Liver (tissue), 9 donors: ENCODE results near the gene AP4S1. TPM values are rescaled to one million over a fixed set of nuclear protein-coding genes. Genes with fewer than 3 reads are reported as not detected.

Experiments
- DNase-seq: peaks from one replicate; pipeline ENCODE4 v3.0.0-alpha.2; 2017; ENCODE audit warnings: low spot score
- H3K27ac ChIP-seq, 2 donors: one replicate each; pipeline ENCODE4 v1.7.0; 2013; ENCODE audit warnings: inconsistent platforms in 2 of 2, low read length in 2 of 2, control low read depth in 1 of 2, low read depth in 1 of 2, mild to moderate bottlenecking in 1 of 2
- H3K27me3 ChIP-seq, 4 donors: one replicate each; pipeline versions ENCODE4 v1.6.1 to v1.7.0; 2013; ENCODE audit warnings: low read length in 3 of 4, inconsistent platforms in 1 of 4, mild to moderate bottlenecking in 1 of 4, moderate library complexity in 1 of 4; ENCODE audit not compliant: control insufficient read depth in 4 of 4, insufficient read depth in 4 of 4
- H3K36me3 ChIP-seq, 4 donors: one replicate each; pipeline versions ENCODE4 v1.6.1 to v1.7.0; 2013; ENCODE audit warnings: low read length in 3 of 4, mild to moderate bottlenecking in 3 of 4, low read depth in 1 of 4, moderate library complexity in 1 of 4; ENCODE audit not compliant: control insufficient read depth in 4 of 4, insufficient read depth in 3 of 4
- H3K4me1 ChIP-seq, 4 donors: one replicate each; pipeline versions ENCODE4 v1.6.1 to v1.7.0; 2013; ENCODE audit warnings: low read length in 3 of 4, mild to moderate bottlenecking in 3 of 4, moderate library complexity in 1 of 4; ENCODE audit not compliant: control insufficient read depth in 4 of 4, insufficient read depth in 4 of 4
- H3K4me3 ChIP-seq, 3 donors: one replicate each; pipeline versions ENCODE4 v1.6.1 to v1.7.0; 2013; ENCODE audit warnings: low read length in 3 of 3, control low read depth in 1 of 3, low read depth in 1 of 3, mild to moderate bottlenecking in 1 of 3
- H3K9ac ChIP-seq, 2 donors: one replicate each; pipeline ENCODE4 v1.7.0; 2013; ENCODE audit warnings: low read length in 2 of 2, mild to moderate bottlenecking in 2 of 2, moderate library complexity in 2 of 2, control low read depth in 1 of 2, low read depth in 1 of 2
- H3K9me3 ChIP-seq, 4 donors: one replicate each; pipeline versions ENCODE4 v1.6.1 to v1.7.0; 2013; ENCODE audit warnings: low read length in 3 of 4; ENCODE audit not compliant: control insufficient read depth in 4 of 4
- ATF3 ChIP-seq: IDR thresholded peaks from 2 replicates; pipeline ENCODE4 v1.6.1; 2016; ENCODE audit warnings: antibody characterized with exemption
- CTCF ChIP-seq: fragments of 150-350 bp; IDR thresholded peaks from 2 replicates; pipeline ENCODE4 v1.5.1; 2017; ENCODE audit warnings: improper control_type of control experiment, low read depth, low read length; ENCODE audit not compliant: missing input control
- EGR1 ChIP-seq, 2 donors: IDR thresholded peaks; 2 replicates each; pipeline ENCODE4 v1.6.1; 2016 to 2018; ENCODE audit warnings: antibody characterized with exemption in 2 of 2, low read depth in 2 of 2
- FOXA1 ChIP-seq: IDR thresholded peaks from 2 replicates; pipeline ENCODE4 v1.6.1; 2016; ENCODE audit warnings: antibody characterized with exemption
- FOXA2 ChIP-seq: IDR thresholded peaks from 2 replicates; pipeline ENCODE4 v1.6.1; 2016; ENCODE audit warnings: antibody characterized with exemption
- GABPA ChIP-seq, 2 donors: IDR thresholded peaks in 1 of 2; conservative IDR thresholded peaks in 1 of 2; 2 replicates each; pipeline ENCODE4 v1.6.1; 2016; ENCODE audit warnings: antibody characterized with exemption in 2 of 2, mild to moderate bottlenecking in 1 of 2, moderate library complexity in 1 of 2
- HNF4A ChIP-seq, 2 donors: conservative IDR thresholded peaks; 2 replicates each; pipeline ENCODE4 v1.6.1; 2016; ENCODE audit warnings: antibody characterized with exemption in 2 of 2, mild to moderate bottlenecking in 2 of 2
- HNF4G ChIP-seq: IDR thresholded peaks from 2 replicates; pipeline ENCODE4 v1.6.1; 2016; ENCODE audit warnings: antibody characterized with exemption
- JUND ChIP-seq, 2 donors: IDR thresholded peaks; 2 replicates each; pipeline ENCODE4 v1.6.1; 2016; ENCODE audit warnings: antibody characterized with exemption in 2 of 2
- NR2F2 ChIP-seq: IDR thresholded peaks from 2 replicates; pipeline ENCODE4 v1.6.1; 2016; ENCODE audit warnings: antibody characterized with exemption
- RAD21 ChIP-seq, 2 donors: IDR thresholded peaks; 2 replicates each; pipeline ENCODE4 v1.6.1; 2016; ENCODE audit warnings: antibody characterized with exemption in 2 of 2, mild to moderate bottlenecking in 2 of 2
- REST ChIP-seq: IDR thresholded peaks from 2 replicates; pipeline ENCODE4 v1.6.1; 2016; ENCODE audit warnings: antibody characterized with exemption, mild to moderate bottlenecking
- RXRA ChIP-seq, 2 donors: IDR thresholded peaks; 2 replicates each; pipeline ENCODE4 v1.6.1; 2017 to 2018; ENCODE audit warnings: antibody characterized with exemption in 2 of 2, mild to moderate bottlenecking in 1 of 2
- SP1 ChIP-seq: IDR thresholded peaks from 2 replicates; pipeline ENCODE4 v1.6.1; 2018; ENCODE audit warnings: antibody characterized with exemption, mild to moderate bottlenecking
- YY1 ChIP-seq: IDR thresholded peaks from 2 replicates; pipeline ENCODE4 v1.6.1; 2016; ENCODE audit warnings: antibody characterized with exemption, mild to moderate bottlenecking
- WGBS: extraction: QIAGEN DNeasy Blood & Tissue Kit; methylation state at CpG from one replicate; pipeline ENCODE4 v1.1.7; 2013; 5-methylcytosine and 5-hydroxymethylcytosine counted together
- polyA plus RNA-seq, 2 donors: library from polyadenylated mRNA; stranded (reverse) in 1 of 2; unstranded in 1 of 2; fragments of 200-250 nt in 1 of 2; fragments of >200 nt in 1 of 2; fragmentation: Nextera tagmentation in 1 of 2; extraction: Ambion mirVana in 1 of 2; gene quantifications; one replicate each; pipeline versions ENCODE4 v1.2.1 to v1.2.3, GENCODE V29; 2013 to 2015
- total RNA-seq, 2 donors: library from RNA; depleted of rRNA; stranded (reverse); fragments of >200 nt; gene quantifications; one replicate each; pipeline ENCODE4 v1.2.3, GENCODE V29; 2014
- TF ChIP-seq, protein P1 (sequence below): IDR thresholded peaks from 2 replicates; pipeline ENCODE4 v1.6.1; 2016; ENCODE audit warnings: antibody characterized with exemption
- TF ChIP-seq, protein P2 (sequence below): IDR thresholded peaks from 2 replicates; pipeline ENCODE4 v1.6.1; 2016; ENCODE audit warnings: antibody characterized with exemption
- donor health status: healthy.
- donor health status: healthy.
- donor health status: healthy.
- donor health status: healthy.
- donor health status: healthy.

The AP4S1 gene
- total and polyA plus RNA-seq, 4 donors = 1.3 to 4.3 (median 1.7) TPM

DNA sequence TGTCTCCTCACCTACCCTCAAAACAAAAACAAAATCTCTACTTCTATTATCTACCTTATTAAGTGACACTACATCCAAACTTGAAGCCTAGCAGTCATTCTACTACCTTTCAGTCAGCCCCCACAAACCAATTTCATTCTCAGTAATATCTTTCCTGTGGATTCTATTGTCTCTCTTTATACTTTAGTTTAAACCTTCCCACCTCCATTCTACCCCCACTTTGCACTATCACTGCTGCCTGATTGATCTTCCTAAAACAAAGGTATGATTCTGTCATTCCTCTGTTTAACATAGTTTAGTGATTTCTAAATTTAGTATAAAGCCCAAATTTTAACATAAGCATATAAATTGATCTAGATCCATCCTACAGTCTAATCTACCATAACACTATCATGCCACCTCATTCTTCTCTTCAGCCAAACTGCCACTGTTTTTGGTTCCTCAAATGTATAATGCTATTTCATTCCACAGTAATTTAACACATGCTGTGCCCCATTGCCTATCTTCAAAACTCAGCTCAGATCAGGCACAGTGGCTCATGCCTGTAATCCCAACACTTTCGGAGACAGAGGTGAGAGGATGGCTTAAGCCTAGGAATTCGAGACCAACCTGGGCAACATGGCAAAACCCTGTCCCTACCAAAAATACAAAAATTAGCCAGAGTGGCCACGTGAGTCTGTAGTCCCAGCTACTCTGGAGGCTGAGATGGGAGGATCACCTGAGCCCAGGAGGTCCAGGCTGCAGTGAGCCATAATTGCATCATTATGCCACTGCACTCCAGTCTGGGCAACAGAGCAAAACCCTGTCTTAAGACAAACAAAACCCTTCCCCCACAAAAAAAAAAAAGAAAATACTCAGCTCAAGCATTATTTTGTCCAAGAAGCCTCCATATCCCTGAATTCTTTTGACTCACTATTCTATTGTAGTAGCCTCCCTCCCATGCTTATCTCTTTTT lies 3.8 kb downstream of the AP4S1 start:
- WGBS = 98% methylated on average over 3 of the region's 3 CpGs
- H3K27me3 ChIP-seq = no peaks in the 10 kb centered on the region
- DNase-seq = no peak

More for the DNA sequence above, 3.8 kb downstream of the AP4S1 start:
- Histone ChIP-seq H3K4me3 (no peak overlapping the region), H3K4me1 (peaks cover 0 to 20% (median 6%) of the 10 kb centered on the region in 4 donors), H3K27ac (no peak overlapping the region), H3K36me3 (no peaks in the 10 kb centered on the region), H3K9ac (no peak overlapping the region), H3K9me3 (no peaks in the 10 kb centered on the region)
- TF ChIP-seq, protein P1, sequence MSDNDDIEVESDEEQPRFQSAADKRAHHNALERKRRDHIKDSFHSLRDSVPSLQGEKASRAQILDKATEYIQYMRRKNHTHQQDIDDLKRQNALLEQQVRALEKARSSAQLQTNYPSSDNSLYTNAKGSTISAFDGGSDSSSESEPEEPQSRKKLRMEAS = no peak
- TF ChIP-seq CTCF (no peak), EGR1 (IDR thresholded peaks at IDR 0.05; ENCODE audit: low read depth in 2 of 2) (no peak), YY1 (no peak), HNF4G (no peak), RXRA (IDR thresholded peaks at IDR 0.05) (no peak), RAD21 (IDR thresholded peaks at IDR 0.05) (no peak), SP1 (no peak), FOXA1 (no peak), NR2F2 (no peak), REST (no peak), JUND (IDR thresholded peaks at IDR 0.05) (no peak), GABPA (IDR thresholded peaks at IDR 0.05 in 1 of 2, conservative IDR thresholded peaks at IDR 0.05 in 1 of 2) (no peak), HNF4A (conservative IDR thresholded peaks at IDR 0.05) (no peak), ATF3 (no peak), FOXA2 (no peak)
- TF ChIP-seq, protein P2, sequence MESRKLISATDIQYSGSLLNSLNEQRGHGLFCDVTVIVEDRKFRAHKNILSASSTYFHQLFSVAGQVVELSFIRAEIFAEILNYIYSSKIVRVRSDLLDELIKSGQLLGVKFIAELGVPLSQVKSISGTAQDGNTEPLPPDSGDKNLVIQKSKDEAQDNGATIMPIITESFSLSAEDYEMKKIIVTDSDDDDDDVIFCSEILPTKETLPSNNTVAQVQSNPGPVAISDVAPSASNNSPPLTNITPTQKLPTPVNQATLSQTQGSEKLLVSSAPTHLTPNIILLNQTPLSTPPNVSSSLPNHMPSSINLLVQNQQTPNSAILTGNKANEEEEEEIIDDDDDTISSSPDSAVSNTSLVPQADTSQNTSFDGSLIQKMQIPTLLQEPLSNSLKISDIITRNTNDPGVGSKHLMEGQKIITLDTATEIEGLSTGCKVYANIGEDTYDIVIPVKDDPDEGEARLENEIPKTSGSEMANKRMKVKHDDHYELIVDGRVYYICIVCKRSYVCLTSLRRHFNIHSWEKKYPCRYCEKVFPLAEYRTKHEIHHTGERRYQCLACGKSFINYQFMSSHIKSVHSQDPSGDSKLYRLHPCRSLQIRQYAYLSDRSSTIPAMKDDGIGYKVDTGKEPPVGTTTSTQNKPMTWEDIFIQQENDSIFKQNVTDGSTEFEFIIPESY = no peak
